ENCODE measurements around the gene SLC25A4. TPM values are rescaled to one million over a fixed set of nuclear protein-coding genes. Genes with fewer than 3 reads are reported as not detected.

The SLC25A4 gene
- polyA plus RNA-seq, 1 donor: 169 TPM

- DNase-seq (ENCODE audit: low read depth): no peak
Observed at GRCh38 chr4:185119927-185120630, 23.0 kb upstream of the SLC25A4 start.

- no peak for DNase-seq (ENCODE audit: low read depth)
Observed at GRCh38 chr4:185120631-185120946, 22.5 kb upstream of the SLC25A4 start.

GRCh38 chr4:185122681-185123345 is 20.3 kb upstream of the SLC25A4 start:
- DNase-seq (ENCODE audit: low read depth): no peak

- DNase-seq (ENCODE audit: low read depth): no peak
Observed at GRCh38 chr4:185124006-185124405, 19.1 kb upstream of the SLC25A4 start.

- DNase-seq (ENCODE audit: low read depth): no peak
Observed at GRCh38 chr4:185127021-185127925, 15.8 kb upstream of the SLC25A4 start.

GRCh38 chr4:185128272-185129119 is 14.6 kb upstream of the SLC25A4 start:
- no peak for DNase-seq (ENCODE audit: low read depth)

- DNase-seq (ENCODE audit: low read depth): no peak
Observed at GRCh38 chr4:185134307-185134869, 8.7 kb upstream of the SLC25A4 start.

- DNase-seq (ENCODE audit: low read depth): no peak
Observed at GRCh38 chr4:185137233-185137925, 5.7 kb upstream of the SLC25A4 start.

- no peak for DNase-seq (ENCODE audit: low read depth)
Observed at GRCh38 chr4:185138161-185138560, 4.9 kb upstream of the SLC25A4 start.

GRCh38 chr4:185139736-185140135 is 3.3 kb upstream of the SLC25A4 start:
- no peak for DNase-seq (ENCODE audit: low read depth)

- DNase-seq (ENCODE audit: low read depth): no peak
Observed at GRCh38 chr4:185141777-185142176, 1.3 kb upstream of the SLC25A4 start.

GRCh38 chr4:185142564-185142911 is 528 bp upstream of the SLC25A4 start:
- DNase-seq (ENCODE audit: low read depth): no peak

- no peak for DNase-seq (ENCODE audit: low read depth)
Observed at GRCh38 chr4:185143601-185143969, 519 bp downstream of the SLC25A4 start.

- no peak for DNase-seq (ENCODE audit: low read depth)
Observed at GRCh38 chr4:185144601-185145240, 1.7 kb downstream of the SLC25A4 start.

GRCh38 chr4:185145572-185145971 is 2.5 kb downstream of the SLC25A4 start:
- DNase-seq (ENCODE audit: low read depth): no peak

GRCh38 chr4:185149392-185149791 is 6.3 kb downstream of the SLC25A4 start:
- no peak for DNase-seq (ENCODE audit: low read depth)

GRCh38 chr4:185151296-185151695 is 8.2 kb downstream of the SLC25A4 start:
- no peak for DNase-seq (ENCODE audit: low read depth)

- DNase-seq (ENCODE audit: low read depth): no peak
Observed at GRCh38 chr4:185165605-185166063, 22.6 kb downstream of the SLC25A4 start.

GRCh38 chr4:185167234-185167633 is 24.2 kb downstream of the SLC25A4 start:
- DNase-seq (ENCODE audit: low read depth): no peak

- DNase-seq (ENCODE audit: low read depth): no peak
Observed at GRCh38 chr4:185171373-185172071, 28.5 kb downstream of the SLC25A4 start.
